C4-2B (cell line): ENCODE measurements around the gene HDAC1.

Experiments used
- ZFX ChIP-seq: fragments of 450-650 bp; IDR thresholded peaks from 2 replicates; pipeline ENCODE4 v1.6.1; 2017
- TF ChIP-seq, protein P1 (sequence below): fragments of 450-650 bp; conservative IDR thresholded peaks from 2 replicates; pipeline ENCODE4 v1.5.1; 2017; ENCODE audit warnings: mild to moderate bottlenecking

DNA sequence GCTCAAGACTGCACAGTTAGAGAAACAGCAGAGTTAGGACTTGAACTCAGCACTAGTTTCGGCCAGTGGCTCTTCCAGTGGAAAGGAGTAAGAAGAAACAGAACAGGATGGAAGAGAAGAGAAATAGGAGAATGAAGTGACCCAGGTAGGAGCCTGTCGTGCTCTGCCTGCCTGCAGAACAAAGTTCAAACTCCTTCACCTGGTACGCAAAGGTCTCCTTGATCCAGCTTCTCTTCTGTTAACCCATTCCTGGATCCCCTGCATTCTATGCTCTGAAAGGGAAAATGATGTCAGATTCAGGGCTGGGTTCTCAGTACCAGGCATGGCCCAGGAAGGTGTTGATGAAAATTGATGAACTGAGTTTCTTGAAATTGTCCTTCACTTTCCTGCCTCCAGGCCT lies 66.6 kb downstream of the HDAC1 start:
- TF ChIP-seq, protein P1, sequence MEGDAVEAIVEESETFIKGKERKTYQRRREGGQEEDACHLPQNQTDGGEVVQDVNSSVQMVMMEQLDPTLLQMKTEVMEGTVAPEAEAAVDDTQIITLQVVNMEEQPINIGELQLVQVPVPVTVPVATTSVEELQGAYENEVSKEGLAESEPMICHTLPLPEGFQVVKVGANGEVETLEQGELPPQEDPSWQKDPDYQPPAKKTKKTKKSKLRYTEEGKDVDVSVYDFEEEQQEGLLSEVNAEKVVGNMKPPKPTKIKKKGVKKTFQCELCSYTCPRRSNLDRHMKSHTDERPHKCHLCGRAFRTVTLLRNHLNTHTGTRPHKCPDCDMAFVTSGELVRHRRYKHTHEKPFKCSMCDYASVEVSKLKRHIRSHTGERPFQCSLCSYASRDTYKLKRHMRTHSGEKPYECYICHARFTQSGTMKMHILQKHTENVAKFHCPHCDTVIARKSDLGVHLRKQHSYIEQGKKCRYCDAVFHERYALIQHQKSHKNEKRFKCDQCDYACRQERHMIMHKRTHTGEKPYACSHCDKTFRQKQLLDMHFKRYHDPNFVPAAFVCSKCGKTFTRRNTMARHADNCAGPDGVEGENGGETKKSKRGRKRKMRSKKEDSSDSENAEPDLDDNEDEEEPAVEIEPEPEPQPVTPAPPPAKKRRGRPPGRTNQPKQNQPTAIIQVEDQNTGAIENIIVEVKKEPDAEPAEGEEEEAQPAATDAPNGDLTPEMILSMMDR = no peak
- no peak for TF ChIP-seq ZFX
